ENCODE data around the gene ABCC8.

The ABCC8 gene

GRCh38 chr11:17476317-17477083, at the start of gene ABCC8:
Gene ABCC8, minus strand, starts transcription at chr11:17476845. Its CDS starts 69 bp downstream, at chr11:17476776.
- Histone ChIP-seq H3K27me3 (ENCODE audit: control insufficient read depth, insufficient read depth, low read length) (peaks cover 58% of the 10 kb centered on the region), H3K9ac (ENCODE audit: low read length) (no peak within 1 kb of the TSS), H3K36me3 (ENCODE audit: control insufficient read depth, low read depth, low read length) (no peaks in the 10 kb centered on the region), H3K27ac (ENCODE audit: low read length) (no peak within 1 kb of the TSS), H3K4me3 (ENCODE audit: low read length) (peak within 1 kb of the TSS; percentile 77), H3K4me1 (ENCODE audit: control insufficient read depth, low read depth, low read length) (peaks cover 10% of the 10 kb centered on the region), H3K9me3 (ENCODE audit: control insufficient read depth, low read depth, low read length) (no peaks in the 10 kb centered on the region)

- Histone ChIP-seq H3K9ac (ENCODE audit: low read length) (no peak overlapping the region), H3K27me3 (ENCODE audit: control insufficient read depth, insufficient read depth, low read length) (no peaks in the 10 kb centered on the region), H3K9me3 (ENCODE audit: control insufficient read depth, low read depth, low read length) (no peaks in the 10 kb centered on the region), H3K27ac (ENCODE audit: low read length) (no peak overlapping the region), H3K4me1 (ENCODE audit: control insufficient read depth, low read depth, low read length) (no peaks in the 10 kb centered on the region), H3K4me3 (ENCODE audit: low read length) (no peak overlapping the region), H3K36me3 (ENCODE audit: control insufficient read depth, low read depth, low read length) (no peaks in the 10 kb centered on the region)
These were observed 49.7 kb upstream of the ABCC8 start for GRCh38 chr11:17526326-17526725.

- H3K4me3 ChIP-seq (ENCODE audit: low read length): no peak overlapping the region
- no peaks in the 10 kb centered on the region for H3K36me3 ChIP-seq (ENCODE audit: control insufficient read depth, low read depth, low read length)
- no peak overlapping the region for H3K27ac ChIP-seq (ENCODE audit: low read length)
These were observed 48.9 kb upstream of the ABCC8 start for GRCh38 chr11:17525570-17525969.

GRCh38 chr11:17524221-17524620, 47.6 kb upstream of the ABCC8 start:
- Histone ChIP-seq H3K4me3 (ENCODE audit: low read length) (no peak overlapping the region), H3K9me3 (ENCODE audit: control insufficient read depth, low read depth, low read length) (no peaks in the 10 kb centered on the region), H3K27me3 (ENCODE audit: control insufficient read depth, insufficient read depth, low read length) (no peaks in the 10 kb centered on the region), H3K27ac (ENCODE audit: low read length) (no peak overlapping the region), H3K36me3 (ENCODE audit: control insufficient read depth, low read depth, low read length) (no peaks in the 10 kb centered on the region), H3K9ac (ENCODE audit: low read length) (no peak overlapping the region), H3K4me1 (ENCODE audit: control insufficient read depth, low read depth, low read length) (peaks cover 4% of the 10 kb centered on the region)

More at GRCh38 chr11:17525570-17525969, 48.9 kb upstream of the ABCC8 start:
- Histone ChIP-seq H3K9me3 (ENCODE audit: control insufficient read depth, low read depth, low read length) (no peaks in the 10 kb centered on the region), H3K4me1 (ENCODE audit: control insufficient read depth, low read depth, low read length) (no peaks in the 10 kb centered on the region), H3K9ac (ENCODE audit: low read length) (no peak overlapping the region), H3K27me3 (ENCODE audit: control insufficient read depth, insufficient read depth, low read length) (no peaks in the 10 kb centered on the region)

- no peaks in the 10 kb centered on the region for H3K27me3 ChIP-seq (ENCODE audit: control insufficient read depth, insufficient read depth, low read length)
These were observed 46.0 kb upstream of the ABCC8 start for GRCh38 chr11:17522655-17523054.

GRCh38 chr11:17521106-17521900, 44.7 kb upstream of the ABCC8 start:
- Histone ChIP-seq H3K9me3 (ENCODE audit: control insufficient read depth, low read depth, low read length) (no peaks in the 10 kb centered on the region), H3K27ac (ENCODE audit: low read length) (no peak overlapping the region), H3K4me3 (ENCODE audit: low read length) (no peak overlapping the region), H3K36me3 (ENCODE audit: control insufficient read depth, low read depth, low read length) (no peaks in the 10 kb centered on the region), H3K27me3 (ENCODE audit: control insufficient read depth, insufficient read depth, low read length) (no peaks in the 10 kb centered on the region), H3K4me1 (ENCODE audit: control insufficient read depth, low read depth, low read length) (peaks cover 8% of the 10 kb centered on the region), H3K9ac (ENCODE audit: low read length) (no peak overlapping the region)

More at GRCh38 chr11:17522655-17523054, 46.0 kb upstream of the ABCC8 start:
- Histone ChIP-seq H3K9me3 (ENCODE audit: control insufficient read depth, low read depth, low read length) (no peaks in the 10 kb centered on the region), H3K36me3 (ENCODE audit: control insufficient read depth, low read depth, low read length) (no peaks in the 10 kb centered on the region), H3K4me1 (ENCODE audit: control insufficient read depth, low read depth, low read length) (peaks cover 8% of the 10 kb centered on the region), H3K27ac (ENCODE audit: low read length) (no peak overlapping the region), H3K4me3 (ENCODE audit: low read length) (no peak overlapping the region), H3K9ac (ENCODE audit: low read length) (no peak overlapping the region)

GRCh38 chr11:17519061-17519885, 42.6 kb upstream of the ABCC8 start:
- Histone ChIP-seq H3K27ac (ENCODE audit: low read length) (no peak overlapping the region), H3K9me3 (ENCODE audit: control insufficient read depth, low read depth, low read length) (no peaks in the 10 kb centered on the region), H3K9ac (ENCODE audit: low read length) (no peak overlapping the region), H3K36me3 (ENCODE audit: control insufficient read depth, low read depth, low read length) (no peaks in the 10 kb centered on the region), H3K4me3 (ENCODE audit: low read length) (no peak overlapping the region), H3K4me1 (ENCODE audit: control insufficient read depth, low read depth, low read length) (peaks cover 8% of the 10 kb centered on the region), H3K27me3 (ENCODE audit: control insufficient read depth, insufficient read depth, low read length) (no peaks in the 10 kb centered on the region)

GRCh38 chr11:17518366-17518765, 41.7 kb upstream of the ABCC8 start:
- Histone ChIP-seq H3K9ac (ENCODE audit: low read length) (no peak overlapping the region), H3K36me3 (ENCODE audit: control insufficient read depth, low read depth, low read length) (no peaks in the 10 kb centered on the region), H3K27me3 (ENCODE audit: control insufficient read depth, insufficient read depth, low read length) (no peaks in the 10 kb centered on the region), H3K4me1 (ENCODE audit: control insufficient read depth, low read depth, low read length) (peaks cover 8% of the 10 kb centered on the region), H3K9me3 (ENCODE audit: control insufficient read depth, low read depth, low read length) (no peaks in the 10 kb centered on the region), H3K27ac (ENCODE audit: low read length) (no peak overlapping the region), H3K4me3 (ENCODE audit: low read length) (no peak overlapping the region)

GRCh38 chr11:17517186-17517585, 40.5 kb upstream of the ABCC8 start:
- Histone ChIP-seq H3K9me3 (ENCODE audit: control insufficient read depth, low read depth, low read length) (no peaks in the 10 kb centered on the region), H3K9ac (ENCODE audit: low read length) (no peak overlapping the region), H3K36me3 (ENCODE audit: control insufficient read depth, low read depth, low read length) (no peaks in the 10 kb centered on the region), H3K27ac (ENCODE audit: low read length) (no peak overlapping the region), H3K4me1 (ENCODE audit: control insufficient read depth, low read depth, low read length) (peaks cover 8% of the 10 kb centered on the region), H3K27me3 (ENCODE audit: control insufficient read depth, insufficient read depth, low read length) (no peaks in the 10 kb centered on the region), H3K4me3 (ENCODE audit: low read length) (no peak overlapping the region)

- no peaks in the 10 kb centered on the region for H3K27me3 ChIP-seq (ENCODE audit: control insufficient read depth, insufficient read depth, low read length)
- H3K9me3 ChIP-seq (ENCODE audit: control insufficient read depth, low read depth, low read length): no peaks in the 10 kb centered on the region
- H3K9ac ChIP-seq (ENCODE audit: low read length): no peak overlapping the region
- no peak overlapping the region for H3K4me3 ChIP-seq (ENCODE audit: low read length)
- H3K4me1 ChIP-seq (ENCODE audit: control insufficient read depth, low read depth, low read length): peaks cover 8% of the 10 kb centered on the region
- no peak overlapping the region for H3K27ac ChIP-seq (ENCODE audit: low read length)
- H3K36me3 ChIP-seq (ENCODE audit: control insufficient read depth, low read depth, low read length): no peaks in the 10 kb centered on the region
These were observed 40.0 kb upstream of the ABCC8 start for GRCh38 chr11:17516551-17517150.

All from iPS-18a (cell line).